ENCODE data around the gene FOXO4. TPM values are rescaled to one million over a fixed set of nuclear protein-coding genes. Genes with fewer than 3 reads are reported as not detected.

Gene FOXO4
- total RNA-seq, 2 experiments from 2014 or later = 3.8 to 12.1 TPM

DNA sequence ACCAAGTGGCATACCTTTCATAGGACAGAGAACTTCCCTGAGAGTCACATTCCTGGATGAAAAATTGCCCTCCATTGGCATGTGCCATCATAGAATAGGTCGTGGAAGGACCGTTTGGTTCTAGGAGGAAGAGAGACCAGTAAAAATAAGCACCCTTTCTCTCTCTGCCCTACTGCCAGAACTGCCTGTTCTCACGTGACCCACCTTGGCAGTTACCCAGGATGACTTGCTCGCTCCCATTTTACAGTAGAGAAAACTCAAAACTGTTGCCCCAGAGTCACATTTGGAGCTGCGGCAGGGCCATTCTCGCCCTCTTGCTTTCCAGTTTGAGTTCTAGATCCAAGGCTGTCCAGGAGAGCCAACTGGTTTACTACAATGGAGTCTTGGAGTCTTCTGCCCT, 47.9 kb downstream of the FOXO4 start:
- peaks cover 15% of the 10 kb centered on the region; the same call in 1 of the 2 replicates for H3K36me3 ChIP-seq (ENCODE audit: insufficient read depth, low read length)
- H3K9me2 ChIP-seq (ENCODE audit: insufficient read depth, low read length) = no peaks in the 10 kb centered on the region
- H3K9me3 ChIP-seq (ENCODE audit: low read length) = no peaks in the 10 kb centered on the region
- no peak overlapping the region for H3K27ac ChIP-seq (ENCODE audit: low read depth, low read length, poor library complexity, severe bottlenecking)
- intact Hi-C loops (cut with micrococcal nuclease; ENCODE audit: unreplicated experiment) = no loop called here
- H2AFZ ChIP-seq (ENCODE audit: low read length) = no peak overlapping the region
- H3K4me2 ChIP-seq (ENCODE audit: low read length) = no peak overlapping the region
- H3K79me2 ChIP-seq (ENCODE audit: insufficient read depth, low read depth, low read length) = no peaks in the 10 kb centered on the region
- ChIA-PET CTCF (ENCODE audit: unreplicated experiment) (no interaction called here), POLR2A (no interaction called here)
- TF ChIP-seq EZH2phosphoT487 (IDR thresholded peaks at IDR 0.05; ENCODE audit: borderline replicate concordance, low read depth, low read length) = no peak
- TF ChIP-seq, protein P1, sequence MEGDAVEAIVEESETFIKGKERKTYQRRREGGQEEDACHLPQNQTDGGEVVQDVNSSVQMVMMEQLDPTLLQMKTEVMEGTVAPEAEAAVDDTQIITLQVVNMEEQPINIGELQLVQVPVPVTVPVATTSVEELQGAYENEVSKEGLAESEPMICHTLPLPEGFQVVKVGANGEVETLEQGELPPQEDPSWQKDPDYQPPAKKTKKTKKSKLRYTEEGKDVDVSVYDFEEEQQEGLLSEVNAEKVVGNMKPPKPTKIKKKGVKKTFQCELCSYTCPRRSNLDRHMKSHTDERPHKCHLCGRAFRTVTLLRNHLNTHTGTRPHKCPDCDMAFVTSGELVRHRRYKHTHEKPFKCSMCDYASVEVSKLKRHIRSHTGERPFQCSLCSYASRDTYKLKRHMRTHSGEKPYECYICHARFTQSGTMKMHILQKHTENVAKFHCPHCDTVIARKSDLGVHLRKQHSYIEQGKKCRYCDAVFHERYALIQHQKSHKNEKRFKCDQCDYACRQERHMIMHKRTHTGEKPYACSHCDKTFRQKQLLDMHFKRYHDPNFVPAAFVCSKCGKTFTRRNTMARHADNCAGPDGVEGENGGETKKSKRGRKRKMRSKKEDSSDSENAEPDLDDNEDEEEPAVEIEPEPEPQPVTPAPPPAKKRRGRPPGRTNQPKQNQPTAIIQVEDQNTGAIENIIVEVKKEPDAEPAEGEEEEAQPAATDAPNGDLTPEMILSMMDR (conservative IDR thresholded peaks at IDR 0.05; ENCODE audit: low read length) = no peak
- no peak overlapping the region for H3K4me3 ChIP-seq (ENCODE audit: low read depth, low read length, poor library complexity, severe bottlenecking)
- no TSS peak for BruUV-seq (replicated peaks)
- H4K20me1 ChIP-seq (ENCODE audit: insufficient read depth, low read length) = no peaks in the 10 kb centered on the region
- no peaks in the 10 kb centered on the region for H3K4me1 ChIP-seq (ENCODE audit: insufficient read depth, low read length, poor library complexity, severe bottlenecking)
- DNase-seq (ENCODE audit: low spot score) = no peak

DNA sequence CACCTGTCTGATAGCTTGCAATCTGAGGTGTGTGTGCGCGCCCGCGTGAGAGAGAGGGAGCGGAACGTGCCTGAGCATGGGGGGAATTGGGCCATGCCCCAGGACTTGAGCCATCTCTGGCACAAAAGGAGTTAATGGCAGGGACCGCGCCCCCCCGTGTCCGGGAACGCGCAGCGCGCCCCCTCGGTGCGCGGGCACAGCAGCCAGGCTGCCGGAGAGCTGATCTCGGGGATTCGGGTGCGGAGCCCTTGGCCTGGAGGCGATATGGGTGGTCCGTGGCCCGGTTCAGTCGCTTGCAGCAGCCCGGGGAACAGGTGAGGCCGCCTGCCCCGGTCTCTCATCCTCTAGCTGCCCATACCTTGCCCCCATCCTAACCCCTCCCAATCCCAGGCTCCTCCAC, 49.0 kb downstream of the FOXO4 start, which contains the start of gene NLGN3:
TSS of gene NLGN3 (plus strand) at position 191 of the 400 bp plus-strand sequence. CDS start 2,909 bp downstream, outside the sequence.
- Histone ChIP-seq H3K79me2 (ENCODE audit: insufficient read depth, low read depth, low read length) (no peaks in the 10 kb centered on the region), H3K27ac (ENCODE audit: low read depth, low read length, poor library complexity, severe bottlenecking) (no peak within 1 kb of the TSS), H3K4me2 (ENCODE audit: low read length) (no peak within 1 kb of the TSS), H3K9me2 (ENCODE audit: insufficient read depth, low read length) (no peaks in the 10 kb centered on the region), H3K9me3 (ENCODE audit: low read length) (no peaks in the 10 kb centered on the region), H4K20me1 (ENCODE audit: insufficient read depth, low read length) (no peaks in the 10 kb centered on the region), H3K4me1 (ENCODE audit: insufficient read depth, low read length, poor library complexity, severe bottlenecking) (no peaks in the 10 kb centered on the region), H2AFZ (ENCODE audit: low read length) (no peak within 1 kb of the TSS), H3K36me3 (ENCODE audit: insufficient read depth, low read length) (0 out of 2 replicates have a peak, but pooled peaks cover 6% of the 10 kb centered on the region), H3K4me3 (ENCODE audit: low read depth, low read length, poor library complexity, severe bottlenecking) (no peak within 1 kb of the TSS)
- ChIA-PET CTCF (ENCODE audit: unreplicated experiment) (no interaction called here), POLR2A (no interaction called here)
- DNase-seq (ENCODE audit: low spot score) = no peak
- intact Hi-C loops (cut with micrococcal nuclease; ENCODE audit: unreplicated experiment) = no loop called here
- BruUV-seq (replicated peaks) = no TSS peak
- TF ChIP-seq EZH2phosphoT487 (IDR thresholded peaks at IDR 0.05; ENCODE audit: borderline replicate concordance, low read depth, low read length) = no peak
- TF ChIP-seq, protein P1 (conservative IDR thresholded peaks at IDR 0.05; ENCODE audit: low read length) = no peak

DNA sequence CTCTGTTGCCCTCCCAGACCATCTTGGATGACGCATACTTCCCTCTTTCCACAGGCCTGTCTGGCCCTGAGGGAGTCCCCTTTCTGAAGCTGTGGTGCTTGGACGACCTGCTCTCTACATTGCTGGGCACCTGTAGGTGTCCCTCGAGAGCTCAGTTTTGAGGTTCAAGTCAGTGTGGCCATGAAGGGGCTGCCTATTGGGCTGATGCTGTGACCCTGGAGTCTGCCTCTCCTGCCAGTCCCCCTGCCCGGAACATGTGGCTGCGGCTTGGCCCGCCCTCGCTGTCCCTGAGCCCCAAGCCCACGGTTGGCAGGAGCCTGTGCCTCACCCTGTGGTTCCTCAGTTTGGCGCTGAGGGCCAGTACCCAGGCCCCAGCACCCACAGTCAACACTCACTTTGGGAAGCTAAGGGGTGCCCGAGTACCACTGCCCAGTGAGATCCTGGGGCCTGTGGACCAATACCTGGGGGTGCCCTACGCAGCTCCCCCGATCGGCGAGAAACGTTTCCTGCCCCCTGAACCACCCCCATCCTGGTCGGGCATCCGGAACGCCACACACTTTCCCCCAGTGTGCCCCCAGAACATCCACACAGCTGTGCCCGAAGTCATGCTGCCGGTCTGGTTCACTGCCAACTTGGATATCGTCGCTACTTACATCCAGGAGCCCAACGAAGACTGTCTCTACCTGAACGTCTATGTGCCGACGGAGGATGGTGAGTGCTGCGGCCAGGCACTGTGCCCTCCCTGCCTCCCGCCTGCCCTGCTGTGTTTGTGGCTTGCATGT, 52.0 kb downstream of the FOXO4 start:
- intact Hi-C loops (cut with micrococcal nuclease; ENCODE audit: unreplicated experiment) = no loop called here
- Histone ChIP-seq H4K20me1 (ENCODE audit: insufficient read depth, low read length) (no peaks in the 10 kb centered on the region), H3K9me2 (ENCODE audit: insufficient read depth, low read length) (no peaks in the 10 kb centered on the region), H3K4me3 (ENCODE audit: low read depth, low read length, poor library complexity, severe bottlenecking) (no peak overlapping the region), H3K27ac (ENCODE audit: low read depth, low read length, poor library complexity, severe bottlenecking) (no peak overlapping the region), H3K4me2 (ENCODE audit: low read length) (no peak overlapping the region), H2AFZ (ENCODE audit: low read length) (no peak overlapping the region), H3K9me3 (ENCODE audit: low read length) (no peaks in the 10 kb centered on the region), H3K36me3 (ENCODE audit: insufficient read depth, low read length) (0 out of 2 replicates have a peak, but pooled peaks cover 6% of the 10 kb centered on the region), H3K79me2 (ENCODE audit: insufficient read depth, low read depth, low read length) (no peaks in the 10 kb centered on the region), H3K4me1 (ENCODE audit: insufficient read depth, low read length, poor library complexity, severe bottlenecking) (no peaks in the 10 kb centered on the region)
- no peak for TF ChIP-seq EZH2phosphoT487 (IDR thresholded peaks at IDR 0.05; ENCODE audit: borderline replicate concordance, low read depth, low read length)
- TF ChIP-seq, protein P1 (conservative IDR thresholded peaks at IDR 0.05; ENCODE audit: low read length) = no peak
- BruUV-seq (replicated peaks) = no TSS peak
- ChIA-PET CTCF (ENCODE audit: unreplicated experiment) (no interaction called here), POLR2A (no interaction called here)
- DNase-seq (ENCODE audit: low spot score) = peak; percentile 3
